ENCODE measurements around the gene RPS6KL1. TPM values are rescaled to one million over a fixed set of nuclear protein-coding genes. Genes with fewer than 3 reads are reported as not detected.

Gene RPS6KL1
- polyA plus RNA-seq, 1 donor from 2014 or later, result 147 TPM

GRCh38 chr14:74898694-74899093, 24.4 kb downstream of the RPS6KL1 start:
- Histone ChIP-seq H3K4me3 (ENCODE audit: low read length) (no peak overlapping the region), H3K79me2 (replicated peaks; ENCODE audit: insufficient read depth, low read length) (no peaks in the 10 kb centered on the region), H3K4me2 (ENCODE audit: low read length) (no peak overlapping the region), H3F3A (ENCODE audit: insufficient read depth, low read length, poor library complexity, severe bottlenecking) (no peaks in the 10 kb centered on the region), H3K27me3 (ENCODE audit: insufficient read depth, low read depth, low read length) (no peaks in the 10 kb centered on the region), H3K36me3 (ENCODE audit: insufficient read depth, low read length) (peaks cover 10% of the 10 kb centered on the region), H3K9me3 (ENCODE audit: low read length) (no peaks in the 10 kb centered on the region), H3K27ac (ENCODE audit: low read length) (no peak overlapping the region), H4K20me1 (ENCODE audit: insufficient read depth) (no peaks in the 10 kb centered on the region), H3K9me2 (ENCODE audit: insufficient read depth, low read length) (no peaks in the 10 kb centered on the region), H2AFZ (ENCODE audit: low read depth, low read length) (no peak overlapping the region), H3K9ac (ENCODE audit: low read length) (no peak overlapping the region)
- TF ChIP-seq RAD21 (conservative IDR thresholded peaks at IDR 0.05), result no peak
- TF ChIP-seq EP300 (conservative IDR thresholded peaks at IDR 0.05; ENCODE audit: poor library complexity, severe bottlenecking), result no peak
- TF ChIP-seq SMC3 (conservative IDR thresholded peaks at IDR 0.05; ENCODE audit: poor library complexity), result no peak
- no peak for TF ChIP-seq TAF1 (IDR thresholded peaks at IDR 0.05; ENCODE audit: low read depth)
- TF ChIP-seq POLR2AphosphoS5 (IDR thresholded peaks at IDR 0.05), result no peak
- TF ChIP-seq CTCF (IDR thresholded peaks at IDR 0.05; ENCODE audit: poor library complexity, severe bottlenecking), result no peak
- TF ChIP-seq EZH2 (IDR thresholded peaks at IDR 0.05; ENCODE audit: borderline replicate concordance, insufficient read depth, low read length, poor library complexity, severe bottlenecking), result no peak
- TF ChIP-seq, protein P1, sequence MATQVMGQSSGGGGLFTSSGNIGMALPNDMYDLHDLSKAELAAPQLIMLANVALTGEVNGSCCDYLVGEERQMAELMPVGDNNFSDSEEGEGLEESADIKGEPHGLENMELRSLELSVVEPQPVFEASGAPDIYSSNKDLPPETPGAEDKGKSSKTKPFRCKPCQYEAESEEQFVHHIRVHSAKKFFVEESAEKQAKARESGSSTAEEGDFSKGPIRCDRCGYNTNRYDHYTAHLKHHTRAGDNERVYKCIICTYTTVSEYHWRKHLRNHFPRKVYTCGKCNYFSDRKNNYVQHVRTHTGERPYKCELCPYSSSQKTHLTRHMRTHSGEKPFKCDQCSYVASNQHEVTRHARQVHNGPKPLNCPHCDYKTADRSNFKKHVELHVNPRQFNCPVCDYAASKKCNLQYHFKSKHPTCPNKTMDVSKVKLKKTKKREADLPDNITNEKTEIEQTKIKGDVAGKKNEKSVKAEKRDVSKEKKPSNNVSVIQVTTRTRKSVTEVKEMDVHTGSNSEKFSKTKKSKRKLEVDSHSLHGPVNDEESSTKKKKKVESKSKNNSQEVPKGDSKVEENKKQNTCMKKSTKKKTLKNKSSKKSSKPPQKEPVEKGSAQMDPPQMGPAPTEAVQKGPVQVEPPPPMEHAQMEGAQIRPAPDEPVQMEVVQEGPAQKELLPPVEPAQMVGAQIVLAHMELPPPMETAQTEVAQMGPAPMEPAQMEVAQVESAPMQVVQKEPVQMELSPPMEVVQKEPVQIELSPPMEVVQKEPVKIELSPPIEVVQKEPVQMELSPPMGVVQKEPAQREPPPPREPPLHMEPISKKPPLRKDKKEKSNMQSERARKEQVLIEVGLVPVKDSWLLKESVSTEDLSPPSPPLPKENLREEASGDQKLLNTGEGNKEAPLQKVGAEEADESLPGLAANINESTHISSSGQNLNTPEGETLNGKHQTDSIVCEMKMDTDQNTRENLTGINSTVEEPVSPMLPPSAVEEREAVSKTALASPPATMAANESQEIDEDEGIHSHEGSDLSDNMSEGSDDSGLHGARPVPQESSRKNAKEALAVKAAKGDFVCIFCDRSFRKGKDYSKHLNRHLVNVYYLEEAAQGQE (IDR thresholded peaks at IDR 0.05; ENCODE audit: borderline replicate concordance), result no peak
- TF ChIP-seq MXI1 (conservative IDR thresholded peaks at IDR 0.05; ENCODE audit: poor library complexity, severe bottlenecking), result no peak

DNA sequence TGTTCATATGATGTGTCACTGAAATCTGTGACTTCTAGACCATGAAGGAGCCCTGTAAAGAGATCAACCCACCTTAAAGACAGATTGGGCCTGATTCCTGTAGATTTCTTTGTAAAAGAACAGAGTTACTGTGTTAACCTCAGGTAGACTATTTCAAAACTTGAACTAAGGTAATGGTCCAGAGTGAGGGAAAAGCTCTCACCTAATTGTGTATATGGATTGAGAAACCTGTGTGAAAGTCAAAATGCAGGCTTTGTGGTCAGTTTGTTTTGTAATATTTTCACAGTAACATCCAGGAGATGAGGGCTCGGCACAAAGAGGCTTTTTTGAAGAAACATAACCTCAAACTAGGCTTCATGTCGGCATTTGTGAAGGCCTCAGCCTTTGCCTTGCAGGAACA, 25.0 kb downstream of the RPS6KL1 start:
- TF ChIP-seq SMC3 (conservative IDR thresholded peaks at IDR 0.05; ENCODE audit: poor library complexity), result no peak
- Histone ChIP-seq H4K20me1 (ENCODE audit: insufficient read depth) (no peaks in the 10 kb centered on the region), H3K27ac (ENCODE audit: low read length) (no peak overlapping the region), H3K36me3 (ENCODE audit: insufficient read depth, low read length) (peaks cover 10% of the 10 kb centered on the region), H3K4me3 (ENCODE audit: low read length) (no peak overlapping the region), H3K4me2 (ENCODE audit: low read length) (no peak overlapping the region), H3F3A (ENCODE audit: insufficient read depth, low read length, poor library complexity, severe bottlenecking) (no peaks in the 10 kb centered on the region), H3K79me2 (replicated peaks; ENCODE audit: insufficient read depth, low read length) (no peaks in the 10 kb centered on the region), H3K9me2 (ENCODE audit: insufficient read depth, low read length) (no peaks in the 10 kb centered on the region), H2AFZ (ENCODE audit: low read depth, low read length) (no peak overlapping the region), H3K9ac (ENCODE audit: low read length) (no peak overlapping the region), H3K9me3 (ENCODE audit: low read length) (no peaks in the 10 kb centered on the region), H3K27me3 (ENCODE audit: insufficient read depth, low read depth, low read length) (no peaks in the 10 kb centered on the region)

DNA sequence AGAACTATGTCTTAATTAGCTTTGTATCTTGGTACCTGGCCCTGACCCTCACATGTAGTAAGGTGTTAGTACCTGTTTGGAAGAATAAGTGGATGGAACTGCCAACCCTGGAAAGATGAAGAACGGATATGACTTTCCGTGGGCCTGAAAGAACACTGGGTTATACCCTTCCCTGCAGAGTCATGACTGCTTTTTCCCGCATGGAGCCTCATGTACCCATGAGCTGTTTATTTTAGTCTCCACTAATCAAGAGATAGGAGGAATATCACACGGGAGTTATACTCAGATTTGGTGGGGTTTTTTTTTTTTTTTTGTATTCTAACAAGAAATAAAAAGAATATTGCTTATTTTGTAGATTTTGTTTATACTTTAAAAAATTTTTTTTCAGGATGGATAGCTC, 25.4 kb downstream of the RPS6KL1 start:
- Histone ChIP-seq H3K36me3 (ENCODE audit: insufficient read depth, low read length) (peaks cover 10% of the 10 kb centered on the region), H3K9me2 (ENCODE audit: insufficient read depth, low read length) (no peaks in the 10 kb centered on the region), H3F3A (ENCODE audit: insufficient read depth, low read length, poor library complexity, severe bottlenecking) (no peaks in the 10 kb centered on the region), H3K27me3 (ENCODE audit: insufficient read depth, low read depth, low read length) (no peaks in the 10 kb centered on the region), H3K79me2 (replicated peaks; ENCODE audit: insufficient read depth, low read length) (no peaks in the 10 kb centered on the region), H3K27ac (ENCODE audit: low read length) (no peak overlapping the region), H3K4me3 (ENCODE audit: low read length) (no peak overlapping the region), H3K9me3 (ENCODE audit: low read length) (no peaks in the 10 kb centered on the region), H3K4me2 (ENCODE audit: low read length) (no peak overlapping the region), H2AFZ (ENCODE audit: low read depth, low read length) (no peak overlapping the region), H4K20me1 (ENCODE audit: insufficient read depth) (no peaks in the 10 kb centered on the region), H3K9ac (ENCODE audit: low read length) (no peak overlapping the region)
- TF ChIP-seq RAD21 (conservative IDR thresholded peaks at IDR 0.05), result no peak
- TF ChIP-seq MXI1 (conservative IDR thresholded peaks at IDR 0.05; ENCODE audit: poor library complexity, severe bottlenecking), result no peak
- no peak for TF ChIP-seq EZH2 (IDR thresholded peaks at IDR 0.05; ENCODE audit: borderline replicate concordance, insufficient read depth, low read length, poor library complexity, severe bottlenecking)
- TF ChIP-seq, protein P1 (IDR thresholded peaks at IDR 0.05; ENCODE audit: borderline replicate concordance), result no peak
- TF ChIP-seq EP300 (conservative IDR thresholded peaks at IDR 0.05; ENCODE audit: poor library complexity, severe bottlenecking), result no peak
- TF ChIP-seq POLR2AphosphoS5 (IDR thresholded peaks at IDR 0.05), result no peak
- no peak for TF ChIP-seq SMC3 (conservative IDR thresholded peaks at IDR 0.05; ENCODE audit: poor library complexity)
- no peak for TF ChIP-seq TAF1 (IDR thresholded peaks at IDR 0.05; ENCODE audit: low read depth)
- no peak for TF ChIP-seq CTCF (IDR thresholded peaks at IDR 0.05; ENCODE audit: poor library complexity, severe bottlenecking)
